ENCODE data around the gene OR2AT4. TPM values are rescaled to one million over a fixed set of nuclear protein-coding genes. Genes with fewer than 3 reads are reported as not detected.
A peak's percentile ranks its signal among the peaks of the same experiment; 100 is the strongest.

The OR2AT4 gene
- total and polyA plus RNA-seq, 2 of the 4 experiments (the other 2 are of a cell fraction) = not detected

DNA sequence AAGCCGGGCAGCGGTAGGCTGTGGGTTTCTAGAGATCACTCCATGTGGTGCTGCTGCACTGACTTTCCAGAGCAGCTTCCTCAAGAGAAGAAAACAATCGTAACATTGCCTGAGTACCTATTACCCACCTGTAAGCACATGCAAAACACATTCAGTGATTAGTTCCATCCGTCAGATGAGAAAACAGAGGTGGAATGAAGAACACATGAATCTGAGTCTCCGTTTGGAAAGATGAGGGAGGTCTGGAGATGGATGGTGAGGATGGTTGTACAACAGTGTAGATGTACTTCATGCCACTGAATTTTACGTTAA is 46.7 kb upstream of the OR2AT4 start:
- Histone ChIP-seq H4K20me1 (ENCODE audit: insufficient read depth, low read length) (no peaks in the 10 kb centered on the region), H3K9me1 (ENCODE audit: insufficient read depth, low read length) (peaks cover 5% of the 10 kb centered on the region), H3K18ac (ENCODE audit: low read depth, low read length) (no peak overlapping the region; the same call in 1 of the 2 replicates), H4K8ac (ENCODE audit: low read depth in 2 of 2, low read length in 2 of 2) (peak overlapping the region in 1 of 2 experiments; percentile 88; a peak in 2 of 4 replicates), H2BK15ac (ENCODE audit: low read depth, low read length) (0 out of 3 replicates have a peak overlapping the region, but pooled peaks have one; percentile 25), H3K4me3 (ENCODE audit: insufficient read depth, low read depth, low read length) (no peak overlapping the region), H3K4me2 (ENCODE audit: low read depth, low read length) (no peak overlapping the region), H4K5ac (ENCODE audit: low read depth, low read length) (no peak overlapping the region), H3K4ac (ENCODE audit: low read depth, low read length) (peak overlapping the region; percentile 52; the same call in 1 of the 2 replicates), H2AK9ac (replicated peaks; ENCODE audit: low read depth, low read length, poor library complexity) (peak overlapping the region; percentile 22), H3K27me3 (ENCODE audit: control insufficient read depth, insufficient read depth, low read length) (peaks cover 20% of the 10 kb centered on the region), H3K36me3 (ENCODE audit: control insufficient read depth, insufficient read depth, low read length) (no peaks in the 10 kb centered on the region), H3K14ac (replicated peaks; ENCODE audit: low read depth, low read length) (peak overlapping the region; percentile 92), H2AFZ (replicated peaks; ENCODE audit: low read length, poor library complexity) (peak overlapping the region; percentile 91), H2BK5ac (ENCODE audit: low read depth, low read length, poor library complexity, severe bottlenecking) (peak overlapping the region; percentile 58), H3K79me1 (ENCODE audit: low read depth in 1 of 2, low read length in 2 of 2) (no peaks in the 10 kb centered on the region), H2BK120ac (ENCODE audit: low read depth, low read length) (peak overlapping the region; percentile 82), H3K56ac (ENCODE audit: extremely low read depth, insufficient read depth, low read length) (no peak overlapping the region; the same call in 1 of the 2 replicates), H3K4me1 (ENCODE audit: control insufficient read depth, insufficient read depth, low read length) (peaks cover 2% of the 10 kb centered on the region; the same call in 1 of the 2 replicates), H4K91ac (ENCODE audit: insufficient read depth, low read depth, low read length) (peak overlapping the region; percentile 67; the same call in 1 of the 2 replicates), H3K9ac (ENCODE audit: low read depth, low read length) (no peak overlapping the region), H3K27ac (ENCODE audit: insufficient read depth, low read length) (no peak overlapping the region), H2BK20ac (ENCODE audit: low read depth, low read length) (peak overlapping the region; percentile 85), H3K23ac (ENCODE audit: low read depth, low read length) (peak overlapping the region; percentile 58; the same call in 1 of the 2 replicates), H3K9me3 (ENCODE audit: control insufficient read depth, insufficient read depth, low read length) (no peaks in the 10 kb centered on the region), H2AK5ac (ENCODE audit: low read depth, low read length) (peak overlapping the region; percentile 14)
- ATAC-seq (ENCODE audit: low read depth) (no peak), DNase-seq (no peak)
- BruUV-seq (replicated peaks) = no TSS peak
- TF ChIP-seq MXI1 (IDR thresholded peaks at IDR 0.05; ENCODE audit: borderline replicate concordance, low read depth, low read length) = no peak
- no peak for TF ChIP-seq NFE2L2 (IDR thresholded peaks at IDR 0.05; ENCODE audit: low read depth, low read length)
- TF ChIP-seq RFX5 (IDR thresholded peaks at IDR 0.05; ENCODE audit: low read depth, low read length) = no peak
- no peak for TF ChIP-seq RCOR1 (IDR thresholded peaks at IDR 0.05; ENCODE audit: insufficient replicate concordance, low read length)
- TF ChIP-seq, protein P1, sequence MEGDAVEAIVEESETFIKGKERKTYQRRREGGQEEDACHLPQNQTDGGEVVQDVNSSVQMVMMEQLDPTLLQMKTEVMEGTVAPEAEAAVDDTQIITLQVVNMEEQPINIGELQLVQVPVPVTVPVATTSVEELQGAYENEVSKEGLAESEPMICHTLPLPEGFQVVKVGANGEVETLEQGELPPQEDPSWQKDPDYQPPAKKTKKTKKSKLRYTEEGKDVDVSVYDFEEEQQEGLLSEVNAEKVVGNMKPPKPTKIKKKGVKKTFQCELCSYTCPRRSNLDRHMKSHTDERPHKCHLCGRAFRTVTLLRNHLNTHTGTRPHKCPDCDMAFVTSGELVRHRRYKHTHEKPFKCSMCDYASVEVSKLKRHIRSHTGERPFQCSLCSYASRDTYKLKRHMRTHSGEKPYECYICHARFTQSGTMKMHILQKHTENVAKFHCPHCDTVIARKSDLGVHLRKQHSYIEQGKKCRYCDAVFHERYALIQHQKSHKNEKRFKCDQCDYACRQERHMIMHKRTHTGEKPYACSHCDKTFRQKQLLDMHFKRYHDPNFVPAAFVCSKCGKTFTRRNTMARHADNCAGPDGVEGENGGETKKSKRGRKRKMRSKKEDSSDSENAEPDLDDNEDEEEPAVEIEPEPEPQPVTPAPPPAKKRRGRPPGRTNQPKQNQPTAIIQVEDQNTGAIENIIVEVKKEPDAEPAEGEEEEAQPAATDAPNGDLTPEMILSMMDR (conservative IDR thresholded peaks at IDR 0.05; ENCODE audit: low read depth, low read length) = no peak
- no peak for TF ChIP-seq SMC3 (IDR thresholded peaks at IDR 0.05; ENCODE audit: low read depth, low read length)
- no peak for TF ChIP-seq FOS (IDR thresholded peaks at IDR 0.05; ENCODE audit: low read depth, low read length)
- no peak for TF ChIP-seq CHD1 (IDR thresholded peaks at IDR 0.05; ENCODE audit: low read depth, low read length)
- TF ChIP-seq MAFK (IDR thresholded peaks at IDR 0.05; ENCODE audit: low read depth, low read length) = no peak
- no peak for TF ChIP-seq CEBPB (IDR thresholded peaks at IDR 0.05; ENCODE audit: low read depth, low read length)
- TF ChIP-seq BHLHE40 (IDR thresholded peaks at IDR 0.05; ENCODE audit: low read depth, low read length) = no peak
- intact Hi-C loops (cut with micrococcal nuclease) = loop anchor here (2.0 kb wide), 1 partner anchor 121 kb away; no protein-coding TSS in a partner anchor
- dilution Hi-C loops (cut with HindIII; ENCODE audit: low sequenced_read_pairs, unreplicated experiment) = no loop called here
- no CpG with 5 or more reads among the region's 6 CpGs for WGBS, 2 experiments (ENCODE audit: extremely low coverage in 2 of 2, insufficient read length in 1 of 2)
- POLR2A ChIA-PET (ENCODE audit: unreplicated experiment) = no interaction called here
- CTCF ChIA-PET = interaction anchor here (0.7 to 5.6 kb wide), 7 partner anchors 15 to 120 kb away, joined by 3 to 43 read pairs (median 5); partner anchors contain the start of gene TPBGL
- in situ Hi-C loops (cut with MboI; ENCODE audit: low sequenced_read_pairs) = no loop called here

Data from IMR-90 (cell line).